Vagina (tissue), 2 donors: ENCODE measurements around the gene C1orf21. TPM values are rescaled to one million over a fixed set of nuclear protein-coding genes. Genes with fewer than 3 reads are reported as not detected.
A peak's percentile ranks its signal among the peaks of the same experiment; 100 is the strongest.

ENCODE experiments used
- DNase-seq, 2 donors: peaks; one replicate each; pipeline ENCODE4 v3.0.0-alpha.2; 2017; ENCODE audit errors: extremely low spot score in 2 of 2
- H3K27ac ChIP-seq: fragments of 200-600 bp; sonication (generic); one replicate; pipeline ENCODE4 v1.5.1; 2019
- H3K27me3 ChIP-seq: fragments of 200-600 bp; sonication (generic); one replicate; pipeline ENCODE4 v1.5.1; 2019
- H3K36me3 ChIP-seq, 2 donors: fragments of 200-600 bp; sonication (generic); one replicate each; pipeline ENCODE4 v1.5.1; 2017 to 2019
- H3K4me1 ChIP-seq: fragments of 200-600 bp; sonication (generic); one replicate; pipeline ENCODE4 v1.5.1; 2019
- H3K4me3 ChIP-seq, 2 donors: fragments of 200-600 bp; sonication (generic); 1 replicate in 1 of 2; 2 replicates in 1 of 2; pipeline ENCODE4 v1.5.1; 2016 to 2019
- H3K9me3 ChIP-seq: fragments of 200-600 bp; sonication (generic); one replicate; pipeline ENCODE4 v1.5.1; 2019
- POLR2A ChIP-seq, 2 donors: fragments of 450-650 bp; IDR thresholded peaks; one replicate each; pipeline ENCODE4 v1.6.1; 2017; ENCODE audit warnings: antibody characterized with exemption in 2 of 2, mild to moderate bottlenecking in 2 of 2, moderate library complexity in 2 of 2
- POLR2AphosphoS5 ChIP-seq, 2 donors: sonication (generic); formaldehyde crosslinking; IDR thresholded peaks; one replicate each; pipeline ENCODE4 v1.9.0; 2017; ENCODE audit warnings: antibody characterized with exemption in 2 of 2, mild to moderate bottlenecking in 2 of 2, low read depth in 1 of 2; ENCODE audit not compliant: insufficient read depth in 1 of 2
- intact Hi-C: fragments of 100-400 bp; cut with DNase I; formaldehyde crosslinking; loops from one replicate; pipeline ENCODE4 v1.15.1; 2023
- total RNA-seq: library from RNA; depleted of rRNA; stranded (reverse); fragments of >200 nt; gene quantifications from one replicate; pipeline ENCODE4 v1.2.3, GENCODE V29; 2016
- TF ChIP-seq, protein P1 (sequence below), 3 experiments: fragments of 450-650 bp in 2 of 3; fragments of 200-600 bp in 1 of 3; sonication (generic) in 1 of 3; IDR thresholded peaks; one replicate each; pipeline ENCODE4 v1.5.1; 2017 to 2019; ENCODE audit warnings: antibody characterized with exemption in 3 of 3, mild to moderate bottlenecking in 2 of 3, moderate library complexity in 2 of 3

C1orf21 gene
- total RNA-seq, 1 donor from 2014 or later = 24.1 TPM

DNA sequence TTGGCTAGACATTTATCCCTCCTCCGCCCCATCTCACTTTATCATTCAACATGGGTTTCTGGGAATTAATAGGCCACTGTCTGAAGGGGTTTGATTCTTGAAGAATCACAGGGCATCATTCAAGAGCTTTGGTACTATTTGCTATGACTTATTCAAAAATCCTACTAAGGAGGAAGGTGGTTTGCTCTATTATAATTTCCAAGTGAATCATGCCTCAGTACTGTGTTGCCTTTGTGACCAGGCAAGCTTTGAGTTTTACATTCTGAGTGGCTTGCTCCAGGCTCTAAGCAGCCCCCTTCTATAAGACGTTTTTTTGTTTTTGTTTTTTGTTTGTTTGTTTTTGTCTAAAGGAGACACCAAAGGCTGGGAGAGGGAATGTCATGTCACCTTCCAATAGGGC is 2.6 kb downstream of the C1orf21 start:
- Histone ChIP-seq H3K27ac (peak overlapping the region; percentile 95), H3K4me3 (peak overlapping the region; percentile 68 to 95), H3K4me1 (peaks cover 69% of the 10 kb centered on the region), H3K27me3 (no peaks in the 10 kb centered on the region), H3K9me3 (no peaks in the 10 kb centered on the region), H3K36me3 (no peaks in the 10 kb centered on the region)
- TF ChIP-seq POLR2A (IDR thresholded peaks at IDR 0.05) = no peak
- intact Hi-C loops = loop anchor here (5.0 to 10.0 kb wide), 2 partner anchors 173 to 765 kb away; partner anchors contain the start of genes SWT1 and TRMT1L
- DNase-seq = no peak

DNA sequence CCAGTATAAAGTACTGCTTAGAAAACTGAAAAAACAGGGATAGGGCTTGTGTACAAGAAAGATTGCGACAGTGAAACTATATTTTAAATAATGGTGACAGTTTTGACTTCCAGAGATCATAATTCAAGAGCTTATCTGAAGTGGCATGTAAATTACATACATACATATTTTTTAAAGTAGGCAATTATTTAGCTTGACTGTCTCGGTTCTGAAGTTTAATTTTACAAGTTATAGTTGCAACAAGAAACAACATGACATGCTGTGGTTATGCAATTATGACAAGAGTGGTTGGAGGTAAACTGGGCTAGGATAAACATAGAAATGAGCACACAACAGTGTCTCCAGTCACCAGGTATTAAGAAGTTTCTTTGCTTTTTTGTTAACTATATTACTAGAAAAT is 4.1 kb downstream of the C1orf21 start:
- Histone ChIP-seq H3K9me3 (no peaks in the 10 kb centered on the region), H3K4me3 (no peak overlapping the region), H3K27me3 (no peaks in the 10 kb centered on the region), H3K27ac (peak overlapping the region; percentile 42), H3K4me1 (peaks cover 74% of the 10 kb centered on the region), H3K36me3 (no peaks in the 10 kb centered on the region)
- intact Hi-C loops = no loop called here
- DNase-seq = no peak
- TF ChIP-seq POLR2AphosphoS5 (IDR thresholded peaks at IDR 0.05; ENCODE audit: insufficient read depth in 1 of 2, low read depth in 1 of 2) = peak in 1 of 2 donors; percentile 41
- no peak for TF ChIP-seq POLR2A (IDR thresholded peaks at IDR 0.05)

- Histone ChIP-seq H3K4me3 (no peak overlapping the region), H3K27me3 (no peaks in the 10 kb centered on the region), H3K36me3 (no peaks in the 10 kb centered on the region), H3K27ac (no peak overlapping the region), H3K9me3 (no peaks in the 10 kb centered on the region), H3K4me1 (peaks cover 81% of the 10 kb centered on the region)
- intact Hi-C loops = no loop called here
- TF ChIP-seq POLR2A (IDR thresholded peaks at IDR 0.05) = no peak
- TF ChIP-seq, protein P1, sequence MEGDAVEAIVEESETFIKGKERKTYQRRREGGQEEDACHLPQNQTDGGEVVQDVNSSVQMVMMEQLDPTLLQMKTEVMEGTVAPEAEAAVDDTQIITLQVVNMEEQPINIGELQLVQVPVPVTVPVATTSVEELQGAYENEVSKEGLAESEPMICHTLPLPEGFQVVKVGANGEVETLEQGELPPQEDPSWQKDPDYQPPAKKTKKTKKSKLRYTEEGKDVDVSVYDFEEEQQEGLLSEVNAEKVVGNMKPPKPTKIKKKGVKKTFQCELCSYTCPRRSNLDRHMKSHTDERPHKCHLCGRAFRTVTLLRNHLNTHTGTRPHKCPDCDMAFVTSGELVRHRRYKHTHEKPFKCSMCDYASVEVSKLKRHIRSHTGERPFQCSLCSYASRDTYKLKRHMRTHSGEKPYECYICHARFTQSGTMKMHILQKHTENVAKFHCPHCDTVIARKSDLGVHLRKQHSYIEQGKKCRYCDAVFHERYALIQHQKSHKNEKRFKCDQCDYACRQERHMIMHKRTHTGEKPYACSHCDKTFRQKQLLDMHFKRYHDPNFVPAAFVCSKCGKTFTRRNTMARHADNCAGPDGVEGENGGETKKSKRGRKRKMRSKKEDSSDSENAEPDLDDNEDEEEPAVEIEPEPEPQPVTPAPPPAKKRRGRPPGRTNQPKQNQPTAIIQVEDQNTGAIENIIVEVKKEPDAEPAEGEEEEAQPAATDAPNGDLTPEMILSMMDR (IDR thresholded peaks at IDR 0.05) = no peak
- no peak for TF ChIP-seq POLR2AphosphoS5 (IDR thresholded peaks at IDR 0.05; ENCODE audit: insufficient read depth in 1 of 2, low read depth in 1 of 2)
- no peak for DNase-seq
Measured at GRCh38 chr1:184392067-184392466, 5.2 kb downstream of the C1orf21 start.

DNA sequence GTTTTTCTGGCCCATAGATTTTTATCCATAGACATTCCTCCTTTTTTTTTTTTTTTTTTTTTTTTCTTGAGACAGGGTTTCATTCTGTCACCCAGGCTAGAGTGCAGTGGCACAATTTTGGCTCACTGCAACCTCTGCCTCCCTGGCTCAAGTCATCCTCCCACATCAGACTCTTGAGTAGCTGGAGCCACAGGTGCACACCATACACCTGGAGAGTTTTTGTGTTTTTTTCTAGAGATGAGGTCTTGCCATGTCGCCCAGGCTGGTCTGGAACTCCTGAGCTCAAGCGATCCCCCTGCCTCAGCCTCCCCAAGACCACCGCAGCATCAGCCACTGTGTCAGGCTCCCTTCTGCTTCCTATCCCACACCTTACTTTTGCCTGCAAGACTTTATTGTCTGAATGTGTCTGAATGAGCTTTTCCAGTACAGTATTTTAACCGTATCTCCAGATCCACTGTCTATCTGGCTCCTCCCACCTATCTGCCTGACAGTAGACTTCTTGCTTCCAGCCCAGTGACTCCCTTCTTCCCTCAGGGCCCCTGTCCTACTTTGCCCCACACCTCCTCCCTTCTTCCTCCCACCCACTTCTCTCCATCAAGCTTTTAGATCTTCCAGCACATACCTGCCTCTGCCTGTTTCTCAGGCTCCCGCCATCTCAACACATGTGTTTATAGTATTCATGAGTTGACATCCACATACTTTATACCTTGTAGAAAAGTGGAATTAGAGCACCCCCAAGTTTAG is 6.1 kb downstream of the C1orf21 start:
- Histone ChIP-seq H3K27me3 (no peaks in the 10 kb centered on the region), H3K36me3 (no peaks in the 10 kb centered on the region), H3K9me3 (no peaks in the 10 kb centered on the region), H3K4me3 (no peak overlapping the region), H3K27ac (peak overlapping the region; percentile 49), H3K4me1 (peaks cover 81% of the 10 kb centered on the region)
- no peak for DNase-seq
- TF ChIP-seq POLR2AphosphoS5 (IDR thresholded peaks at IDR 0.05; ENCODE audit: insufficient read depth in 1 of 2, low read depth in 1 of 2) (no peak), POLR2A (IDR thresholded peaks at IDR 0.05) (no peak)
- TF ChIP-seq, protein P1 (IDR thresholded peaks at IDR 0.05) = no peak
- intact Hi-C loops = no loop called here

GRCh38 chr1:184393962-184394361 is 7.1 kb downstream of the C1orf21 start:
- intact Hi-C loops = no loop called here
- peaks cover 78% of the 10 kb centered on the region for H3K4me1 ChIP-seq
- H3K27ac ChIP-seq = peak overlapping the region; percentile 49
- TF ChIP-seq POLR2AphosphoS5 (IDR thresholded peaks at IDR 0.05; ENCODE audit: insufficient read depth in 1 of 2, low read depth in 1 of 2) (no peak), POLR2A (IDR thresholded peaks at IDR 0.05) (no peak)
- TF ChIP-seq, protein P1 (IDR thresholded peaks at IDR 0.05) = no peak
- no peaks in the 10 kb centered on the region for H3K9me3 ChIP-seq
- H3K36me3 ChIP-seq = no peaks in the 10 kb centered on the region
- H3K27me3 ChIP-seq = no peaks in the 10 kb centered on the region
- no peak for DNase-seq
- H3K4me3 ChIP-seq = no peak overlapping the region

GRCh38 chr1:184395370-184395769 is 8.5 kb downstream of the C1orf21 start:
- Histone ChIP-seq H3K4me3 (no peak overlapping the region), H3K4me1 (peaks cover 78% of the 10 kb centered on the region), H3K27ac (no peak overlapping the region), H3K9me3 (no peaks in the 10 kb centered on the region), H3K27me3 (no peaks in the 10 kb centered on the region), H3K36me3 (no peaks in the 10 kb centered on the region)
- no peak for TF ChIP-seq POLR2A (IDR thresholded peaks at IDR 0.05)
- TF ChIP-seq, protein P1 (IDR thresholded peaks at IDR 0.05) = no peak
- TF ChIP-seq POLR2AphosphoS5 (IDR thresholded peaks at IDR 0.05; ENCODE audit: insufficient read depth in 1 of 2, low read depth in 1 of 2) = no peak
- DNase-seq = no peak
- intact Hi-C loops = no loop called here
